ENCODE data around the gene GPX8. TPM values are rescaled to one million over a fixed set of nuclear protein-coding genes. Genes with fewer than 3 reads are reported as not detected.

GPX8 gene
- total and polyA plus RNA-seq, 2 of the 4 experiments (the other 2 are of a cell fraction): 131 to 166 TPM

DNA sequence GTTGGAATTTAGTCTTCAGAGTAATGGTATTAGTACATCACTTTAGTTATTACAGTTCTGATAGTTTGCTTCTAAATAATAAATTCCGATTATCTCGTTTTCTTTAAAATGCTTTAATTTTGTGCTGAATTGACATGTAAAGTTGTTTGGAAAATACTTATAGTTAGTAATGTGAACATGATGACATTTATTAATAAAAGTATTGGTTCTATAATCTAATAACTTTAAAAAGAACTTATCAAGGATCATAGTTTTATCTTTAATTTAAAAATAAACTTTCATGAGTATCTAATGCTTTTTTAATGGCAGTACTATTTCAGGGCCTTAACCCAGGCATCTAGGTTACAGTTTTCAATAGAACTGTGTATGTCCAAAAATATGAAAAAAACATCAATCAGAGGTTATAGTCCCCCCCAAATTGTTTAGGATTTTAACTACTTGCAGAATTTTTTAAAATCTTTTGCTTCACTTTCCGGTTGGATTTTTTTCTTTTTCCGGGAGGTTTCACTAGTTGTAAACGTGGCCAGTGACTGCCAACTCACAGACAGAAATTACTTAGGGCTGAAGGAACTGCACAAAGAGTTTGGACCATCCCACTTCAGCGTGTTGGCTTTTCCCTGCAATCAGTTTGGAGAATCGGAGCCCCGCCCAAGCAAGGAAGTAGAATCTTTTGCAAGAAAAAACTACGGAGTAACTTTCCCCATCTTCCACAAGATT lies 680 bp downstream of the GPX8 start:
- H3K27ac ChIP-seq (ENCODE audit: insufficient read depth, low read length): peak overlapping the region; percentile 76
- H4K91ac ChIP-seq (ENCODE audit: insufficient read depth, low read depth, low read length): peak overlapping the region; percentile 92
- H4K8ac ChIP-seq (ENCODE audit: low read depth in 2 of 2, low read length in 2 of 2): peak overlapping the region; percentile 45 to 97; a peak in 3 of 4 replicates
- peak overlapping the region; percentile 94 for H3K4me2 ChIP-seq (ENCODE audit: low read depth, low read length)
- H2BK20ac ChIP-seq (ENCODE audit: low read depth, low read length): no peak overlapping the region
- H3K79me1 ChIP-seq (ENCODE audit: low read depth in 1 of 2, low read length in 2 of 2): peaks cover 8 to 38% of the 10 kb centered on the region in 2 experiments; a peak in 2 of 4 replicates
- H4K5ac ChIP-seq (ENCODE audit: low read depth, low read length): peak overlapping the region; percentile 51; the same call in 1 of the 2 replicates
- WGBS, 2 experiments (ENCODE audit: extremely low coverage in 2 of 2, insufficient read length in 1 of 2): no CpG with 5 or more reads among the region's 9 CpGs
- H2AK5ac ChIP-seq (ENCODE audit: low read depth, low read length): no peak overlapping the region
- H3K9me3 ChIP-seq (ENCODE audit: control insufficient read depth, insufficient read depth, low read length): no peaks in the 10 kb centered on the region
- H3K56ac ChIP-seq (ENCODE audit: extremely low read depth, insufficient read depth, low read length): peak overlapping the region; percentile 99
- CTCF ChIA-PET: interaction anchor here (0.7 to 1.6 kb wide), 13 partner anchors 11 to 644 kb away, joined by 3 to 23 read pairs (median 4); no protein-coding TSS in a partner anchor
- peaks cover 4% of the 10 kb centered on the region for H3K4me1 ChIP-seq (ENCODE audit: control insufficient read depth, insufficient read depth, low read length)
- in situ Hi-C loops (cut with MboI; ENCODE audit: low sequenced_read_pairs) (loop anchor here (25.0 kb wide), 1 partner anchor 423 kb away; no protein-coding TSS in a partner anchor), intact Hi-C loops (cut with micrococcal nuclease) (loop anchor here (1.0 kb wide), 1 partner anchor 254 kb away; no protein-coding TSS in a partner anchor), dilution Hi-C loops (cut with HindIII; ENCODE audit: low sequenced_read_pairs, unreplicated experiment) (no loop called here)
- H3K14ac ChIP-seq (replicated peaks; ENCODE audit: low read depth, low read length): peak overlapping the region; percentile 95
- H2AFZ ChIP-seq (replicated peaks; ENCODE audit: low read length, poor library complexity): no peak overlapping the region
- H2AK9ac ChIP-seq (replicated peaks; ENCODE audit: low read depth, low read length, poor library complexity): no peak overlapping the region
- H4K20me1 ChIP-seq (ENCODE audit: insufficient read depth, low read length): peaks cover 35% of the 10 kb centered on the region; the same call in 1 of the 2 replicates
- H2BK15ac ChIP-seq (ENCODE audit: low read depth, low read length): no peak overlapping the region
- peak overlapping the region; percentile 66 for H3K4me3 ChIP-seq (ENCODE audit: insufficient read depth, low read depth, low read length)
- BruUV-seq (replicated peaks): TSS peak; percentile 24
- POLR2A ChIA-PET (ENCODE audit: unreplicated experiment): interaction anchor here (0.9 kb wide), 1 partner anchor 250 kb away, joined by 4 read pairs; no protein-coding TSS in a partner anchor
- peaks cover 13% of the 10 kb centered on the region for H3K36me3 ChIP-seq (ENCODE audit: control insufficient read depth, insufficient read depth, low read length)
- ATAC-seq (ENCODE audit: low read depth) (peak; percentile 80), DNase-seq (peak; percentile 98)
- H3K9me1 ChIP-seq (ENCODE audit: insufficient read depth, low read length): peaks cover 3% of the 10 kb centered on the region; the same call in 1 of the 2 replicates
- H2BK120ac ChIP-seq (ENCODE audit: low read depth, low read length): peak overlapping the region; percentile 83; the same call in 1 of the 2 replicates
- H2BK5ac ChIP-seq (ENCODE audit: low read depth, low read length, poor library complexity, severe bottlenecking): peak overlapping the region; percentile 99
- H3K18ac ChIP-seq (ENCODE audit: low read depth, low read length): peak overlapping the region; percentile 65
- H3K9ac ChIP-seq (ENCODE audit: low read depth, low read length): peak overlapping the region; percentile 97
- no peaks in the 10 kb centered on the region for H3K27me3 ChIP-seq (ENCODE audit: control insufficient read depth, insufficient read depth, low read length)
- H3K4ac ChIP-seq (ENCODE audit: low read depth, low read length): peak overlapping the region; percentile 93; the same call in 1 of the 2 replicates
- H3K23ac ChIP-seq (ENCODE audit: low read depth, low read length): peak overlapping the region; percentile 91; the same call in 1 of the 2 replicates
- TF ChIP-seq MXI1 (IDR thresholded peaks at IDR 0.05; ENCODE audit: borderline replicate concordance, low read depth, low read length): peak; percentile 57; the same call in 1 of the 2 replicates
- no peak for TF ChIP-seq FOS (IDR thresholded peaks at IDR 0.05; ENCODE audit: low read depth, low read length)
- peak; percentile 97 for TF ChIP-seq POLR2A (IDR thresholded peaks at IDR 0.05; ENCODE audit: low read depth, low read length)
- TF ChIP-seq MAFK (IDR thresholded peaks at IDR 0.05; ENCODE audit: low read depth, low read length): no peak
- TF ChIP-seq SMC3 (IDR thresholded peaks at IDR 0.05; ENCODE audit: low read depth, low read length): no peak
- peak; percentile 26; the same call in 1 of the 2 replicates for TF ChIP-seq BHLHE40 (IDR thresholded peaks at IDR 0.05; ENCODE audit: low read depth, low read length)

Measured in IMR-90 (cell line).